Stimulated activated CD8-positive, alpha-beta memory T cell treated with anti-CD3 and anti-CD28 coated beads, Interleukin-7, amount 100 ng/mL, for 48 hours (primary cell): ENCODE results near the gene ZFP2.

Experiments used
- DNase-seq, 2 donors: peaks; one replicate each; pipeline ENCODE4 v3.0.0-alpha.2; 2020; ENCODE audit warnings: low read depth in 1 of 2; ENCODE audit errors: extremely low read depth in 1 of 2

ZFP2 gene

GRCh38 chr5:178965465-178966055, 69.8 kb downstream of the ZFP2 start:
- DNase-seq = no peak

- no peak for DNase-seq
These were observed 85.7 kb downstream of the ZFP2 start for GRCh38 chr5:178981381-178981780.
